Activated T-cell treated with anti-CD3 and anti-CD28 coated beads, Interleukin-2, amount 50 U/mL, for 72 hours (primary cell): ENCODE measurements around the gene ERC2. TPM values are rescaled to one million over a fixed set of nuclear protein-coding genes. Genes with fewer than 3 reads are reported as not detected.
A peak's percentile ranks its signal among the peaks of the same experiment; 100 is the strongest.
"Not testable (repeated sequence)": the region's sequence is repeated elsewhere in the genome, so short reads cannot be mapped to it uniquely, and the experiment has no call there.

Source experiments
- ATAC-seq, 2 donors: fragments of 150-1000 bp; cut with Tn5 transposase; replicated peaks in 1 of 2; 2 replicates each; pipeline ENCODE4 v1.10.0; 2021; ENCODE audit warnings: moderate library complexity in 2 of 2, mild to moderate bottlenecking in 1 of 2
- DNase-seq, 2 donors: peaks; one replicate each; pipeline ENCODE4 v3.0.0; 2021 to 2022; ENCODE audit warnings: mixed read lengths in 1 of 2
- H3K27ac Mint-ChIP-seq: one replicate; pipeline ENCODE4 v1.8.0; 2022; ENCODE audit warnings: mild to moderate bottlenecking, moderate library complexity, mixed read lengths
- H3K27me3 Mint-ChIP-seq: one replicate; pipeline ENCODE4 v1.8.0; 2022; ENCODE audit warnings: low read depth, mixed read lengths
- H3K36me3 Mint-ChIP-seq, 2 donors: one replicate each; pipeline ENCODE4 v1.8.0; 2022; ENCODE audit warnings: mixed read lengths in 2 of 2, mild to moderate bottlenecking in 1 of 2; ENCODE audit not compliant: insufficient read depth in 2 of 2
- H3K4me1 Mint-ChIP-seq: one replicate; pipeline ENCODE4 v1.8.0; 2022; ENCODE audit warnings: low read depth, mixed read lengths
- H3K4me3 Mint-ChIP-seq, 2 donors: one replicate each; pipeline ENCODE4 v1.8.0; 2022; ENCODE audit warnings: mild to moderate bottlenecking in 2 of 2, mixed read lengths in 2 of 2, moderate library complexity in 2 of 2
- H3K9me3 Mint-ChIP-seq, 2 donors: one replicate each; pipeline ENCODE4 v1.8.0; 2022; ENCODE audit warnings: mixed read lengths in 2 of 2
- total RNA-seq, 2 donors: library from RNA; stranded (reverse); gene quantifications; one replicate each; pipeline ENCODE4 v1.2.3, GENCODE V29; 2022

ERC2 gene
- total RNA-seq, 2 donors from 2014 or later: 0.19 to 0.35 TPM

DNA sequence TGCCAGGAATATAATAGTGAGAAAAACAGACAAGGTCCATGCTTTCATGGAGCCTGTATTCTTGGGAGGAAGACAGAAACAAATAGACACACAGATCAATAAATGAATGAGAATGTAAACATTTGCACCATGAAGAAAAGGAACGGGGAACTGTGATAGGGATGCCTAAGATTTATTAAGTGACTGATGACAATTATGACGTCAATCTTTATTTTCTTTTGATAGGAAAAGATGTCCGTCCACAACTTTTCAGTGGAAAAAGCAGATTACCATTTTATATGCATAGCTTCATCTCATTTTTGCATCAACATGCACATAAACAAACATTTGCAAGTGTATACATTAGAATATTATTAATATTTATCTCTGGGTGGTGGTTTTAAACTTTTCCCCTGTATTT lies 953.3 kb downstream of the ERC2 start:
- no peaks in the 10 kb centered on the region for H3K9me3 Mint-ChIP-seq
- no peaks in the 10 kb centered on the region for H3K36me3 Mint-ChIP-seq
- no peak overlapping the region for H3K27ac Mint-ChIP-seq
- H3K4me1 Mint-ChIP-seq: no peaks in the 10 kb centered on the region
- DNase-seq (no peak), ATAC-seq (no peak)
- H3K4me3 Mint-ChIP-seq: no peak overlapping the region
- no peaks in the 10 kb centered on the region for H3K27me3 Mint-ChIP-seq

DNA sequence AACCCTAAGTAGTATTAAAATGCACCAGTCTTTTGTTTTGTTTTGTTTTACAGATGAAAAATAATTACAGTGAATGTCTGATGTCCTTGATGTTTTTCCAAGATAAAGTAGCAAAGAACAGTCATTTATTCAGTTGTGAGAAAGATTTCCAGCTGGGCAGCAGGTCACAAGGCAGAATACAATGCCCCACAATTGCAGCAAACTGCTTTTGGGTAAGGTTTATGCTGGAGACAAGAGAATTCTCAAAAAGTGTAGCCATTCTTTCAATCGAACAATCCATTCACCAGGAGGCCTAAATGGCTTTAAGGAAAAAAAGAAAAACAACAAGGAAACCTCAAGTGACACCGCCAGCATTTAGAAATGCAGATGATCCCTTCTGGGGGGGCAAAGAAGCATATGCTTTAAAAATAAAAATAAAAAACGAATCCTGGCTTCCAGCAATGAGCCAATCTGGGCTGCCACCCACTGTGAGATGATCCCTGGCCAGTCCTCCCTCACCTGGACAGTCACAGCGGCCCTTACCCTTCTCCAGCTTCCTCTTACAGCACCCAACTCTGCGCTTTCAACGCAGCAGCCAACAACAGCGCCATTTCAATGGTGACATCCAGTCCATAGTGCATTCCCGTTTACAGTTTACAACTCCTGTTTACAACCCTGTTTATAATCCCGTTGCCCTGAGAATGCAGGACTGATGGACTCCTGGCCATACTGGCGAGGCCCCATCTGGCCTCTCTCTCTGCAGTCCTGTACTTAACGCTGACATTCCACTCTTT lies 955.5 kb downstream of the ERC2 start:
- Mint-ChIP-seq H3K27me3 (no peaks in the 10 kb centered on the region), H3K27ac (no peak overlapping the region), H3K4me1 (no peaks in the 10 kb centered on the region), H3K36me3 (no peaks in the 10 kb centered on the region), H3K4me3 (no peak overlapping the region), H3K9me3 (no peaks in the 10 kb centered on the region)
- DNase-seq (no peak), ATAC-seq (no peak)

DNA sequence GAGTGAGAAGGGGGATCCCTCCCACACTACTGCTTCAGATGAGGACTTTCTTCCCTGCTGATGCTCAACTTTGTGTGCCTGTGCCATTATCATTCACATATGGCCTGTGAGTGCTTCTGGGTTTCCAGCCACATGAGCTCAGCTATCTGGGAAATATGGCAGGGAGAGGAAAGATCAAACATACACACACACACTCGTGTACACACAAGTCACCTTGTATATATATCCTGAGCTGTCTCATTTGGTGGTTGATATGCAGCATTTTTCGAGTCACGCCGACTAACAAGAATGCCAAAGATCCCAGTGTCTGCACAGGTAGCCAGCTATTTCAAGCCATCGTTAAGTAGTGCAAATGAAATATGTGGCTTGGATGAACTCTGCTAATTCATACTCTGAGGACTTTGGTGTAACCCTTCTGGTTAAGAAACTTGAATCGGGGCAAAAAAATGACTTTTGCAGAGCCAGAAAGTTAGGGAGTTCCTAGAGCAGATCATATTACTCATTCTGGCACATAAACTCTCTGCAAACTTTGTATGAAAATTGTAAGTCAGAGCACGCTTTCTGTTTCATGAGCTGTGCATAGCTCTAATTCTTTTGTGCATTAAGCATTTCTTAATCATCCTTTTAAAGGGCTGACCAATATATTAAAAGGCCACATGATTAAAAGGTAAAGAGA lies 956.2 kb downstream of the ERC2 start:
- Mint-ChIP-seq H3K27ac (no peak overlapping the region), H3K9me3 (peaks cover 0 to 2% of the 10 kb centered on the region in 2 donors), H3K27me3 (no peaks in the 10 kb centered on the region), H3K4me1 (no peaks in the 10 kb centered on the region), H3K36me3 (no peaks in the 10 kb centered on the region), H3K4me3 (no peak overlapping the region)
- ATAC-seq: no peak
- DNase-seq: no peak

DNA sequence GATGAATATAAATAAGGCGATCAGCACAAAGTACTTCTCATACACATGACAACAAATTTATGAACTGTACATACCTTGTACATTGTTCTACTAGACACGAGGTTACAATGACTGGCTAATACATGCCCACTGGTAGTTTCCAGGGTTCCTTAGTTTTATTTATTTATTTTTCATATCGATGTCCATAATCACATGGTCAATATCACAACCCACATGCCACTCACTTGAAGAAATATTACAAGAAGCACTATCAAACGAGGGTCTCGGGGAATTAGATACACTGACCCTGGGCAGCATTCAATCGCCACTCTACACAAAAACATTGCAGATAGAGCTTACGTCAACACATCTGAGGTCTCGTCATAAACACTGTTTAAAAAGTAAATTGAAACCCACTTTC lies 959.9 kb downstream of the ERC2 start:
- H3K27ac Mint-ChIP-seq: no peak overlapping the region
- ATAC-seq (no peak), DNase-seq (no peak)
- H3K36me3 Mint-ChIP-seq: no peaks in the 10 kb centered on the region
- H3K4me1 Mint-ChIP-seq: no peaks in the 10 kb centered on the region
- H3K27me3 Mint-ChIP-seq: no peaks in the 10 kb centered on the region
- peaks cover 0 to 2% of the 10 kb centered on the region in 2 donors for H3K9me3 Mint-ChIP-seq
- H3K4me3 Mint-ChIP-seq: no peak overlapping the region

DNA sequence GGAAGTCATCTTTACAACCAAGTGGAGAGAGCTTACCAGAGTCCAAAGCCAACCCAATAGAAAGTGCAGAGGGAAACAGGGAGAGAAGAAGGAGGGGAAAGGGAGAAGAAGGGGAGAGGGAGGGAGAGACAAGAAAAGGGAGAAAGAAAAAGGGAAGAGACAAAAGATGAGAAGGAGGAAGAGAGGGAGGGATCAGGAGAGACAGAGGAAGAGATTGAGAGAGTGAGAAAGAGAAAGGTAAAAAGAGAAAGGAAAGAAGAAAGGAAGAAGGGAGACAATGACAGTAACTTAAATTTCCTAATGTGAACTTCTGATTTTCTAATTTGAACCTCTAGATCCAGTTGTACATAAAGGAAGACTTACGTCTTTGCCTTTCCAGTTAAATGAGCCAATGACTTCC lies 960.5 kb downstream of the ERC2 start:
- peak overlapping the region; percentile 31 for H3K27ac Mint-ChIP-seq
- H3K4me3 Mint-ChIP-seq: no peak overlapping the region
- no peak for ATAC-seq
- H3K4me1 Mint-ChIP-seq: no peaks in the 10 kb centered on the region
- no peak for DNase-seq
- no peaks in the 10 kb centered on the region for H3K27me3 Mint-ChIP-seq
- peaks cover 0 to 2% of the 10 kb centered on the region in 2 donors for H3K9me3 Mint-ChIP-seq
- no peaks in the 10 kb centered on the region for H3K36me3 Mint-ChIP-seq

DNA sequence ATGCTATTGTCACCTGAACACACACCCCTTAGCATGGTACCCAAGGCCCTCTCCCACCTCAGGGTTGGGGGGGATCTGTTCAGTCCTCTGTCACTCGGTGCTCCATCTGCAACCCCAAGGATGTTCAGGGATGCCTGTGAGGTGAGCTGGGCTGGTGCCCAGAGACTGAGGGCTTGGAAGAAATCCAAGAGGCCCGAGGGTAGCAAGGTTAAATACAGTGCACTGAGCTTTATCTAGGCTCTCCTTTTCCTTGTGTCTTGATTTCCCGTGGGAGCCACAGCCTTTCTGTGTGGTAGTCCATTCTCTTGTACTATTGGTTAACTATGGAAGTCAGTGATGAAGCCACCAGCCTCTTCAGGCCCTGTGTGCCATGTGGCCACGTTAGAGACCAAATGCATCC lies 962.5 kb downstream of the ERC2 start:
- Mint-ChIP-seq H3K4me1 (no peaks in the 10 kb centered on the region), H3K27me3 (no peaks in the 10 kb centered on the region), H3K4me3 (no peak overlapping the region), H3K36me3 (no peaks in the 10 kb centered on the region), H3K27ac (no peak overlapping the region), H3K9me3 (peaks cover 0 to 2% of the 10 kb centered on the region in 2 donors)
- ATAC-seq (no peak), DNase-seq (no peak)

DNA sequence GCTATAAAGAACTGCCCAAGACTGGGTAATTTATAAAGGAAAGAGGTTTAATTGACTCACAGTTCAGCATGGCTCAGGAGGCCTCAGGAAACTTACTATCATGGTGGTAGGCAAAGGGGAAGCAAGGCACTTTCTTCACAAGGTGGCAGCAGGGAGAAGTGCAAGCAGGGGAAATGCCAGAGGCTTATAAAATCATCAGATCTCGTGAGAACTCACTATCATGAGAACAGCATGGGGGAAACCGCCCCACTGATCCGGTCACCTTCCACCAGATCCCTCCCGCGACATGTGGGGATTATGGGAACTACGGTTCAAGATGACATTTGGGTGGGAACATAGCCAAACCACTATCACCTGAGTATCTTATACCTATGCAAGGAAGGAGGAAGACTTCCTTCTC lies 963.2 kb downstream of the ERC2 start:
- H3K36me3 Mint-ChIP-seq: not testable (repeated sequence)

DNA sequence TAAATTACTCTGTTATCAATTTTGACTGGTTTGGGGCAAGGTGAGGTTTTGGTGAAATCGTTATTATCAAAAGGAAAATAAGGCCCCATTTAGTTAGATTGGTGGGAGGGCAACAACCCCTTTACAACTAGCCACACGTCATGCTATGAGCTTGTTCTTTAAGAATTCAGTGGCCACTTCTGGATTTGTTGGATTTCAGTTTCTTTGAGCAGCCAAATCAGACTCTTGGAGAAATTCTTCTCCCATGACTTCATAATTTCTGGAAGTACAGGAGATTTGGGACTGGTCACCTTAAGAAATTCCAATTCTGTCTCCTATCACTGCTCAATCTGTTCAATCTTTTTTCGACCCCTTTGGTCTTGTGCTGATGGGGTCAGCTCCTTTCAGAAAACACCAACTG lies 966.4 kb downstream of the ERC2 start:
- no peaks in the 10 kb centered on the region for H3K4me1 Mint-ChIP-seq
- no peak overlapping the region for H3K4me3 Mint-ChIP-seq
- H3K36me3 Mint-ChIP-seq: no peaks in the 10 kb centered on the region
- H3K27me3 Mint-ChIP-seq: no peaks in the 10 kb centered on the region
- no peak overlapping the region for H3K27ac Mint-ChIP-seq
- no peaks in the 10 kb centered on the region for H3K9me3 Mint-ChIP-seq
- DNase-seq: no peak
- no peak for ATAC-seq

More for the DNA sequence above, 963.2 kb downstream of the ERC2 start:
- not testable (repeated sequence) for ATAC-seq, H3K27ac Mint-ChIP-seq, H3K27me3 Mint-ChIP-seq, H3K4me1 Mint-ChIP-seq, DNase-seq, H3K9me3 Mint-ChIP-seq, H3K4me3 Mint-ChIP-seq

DNA sequence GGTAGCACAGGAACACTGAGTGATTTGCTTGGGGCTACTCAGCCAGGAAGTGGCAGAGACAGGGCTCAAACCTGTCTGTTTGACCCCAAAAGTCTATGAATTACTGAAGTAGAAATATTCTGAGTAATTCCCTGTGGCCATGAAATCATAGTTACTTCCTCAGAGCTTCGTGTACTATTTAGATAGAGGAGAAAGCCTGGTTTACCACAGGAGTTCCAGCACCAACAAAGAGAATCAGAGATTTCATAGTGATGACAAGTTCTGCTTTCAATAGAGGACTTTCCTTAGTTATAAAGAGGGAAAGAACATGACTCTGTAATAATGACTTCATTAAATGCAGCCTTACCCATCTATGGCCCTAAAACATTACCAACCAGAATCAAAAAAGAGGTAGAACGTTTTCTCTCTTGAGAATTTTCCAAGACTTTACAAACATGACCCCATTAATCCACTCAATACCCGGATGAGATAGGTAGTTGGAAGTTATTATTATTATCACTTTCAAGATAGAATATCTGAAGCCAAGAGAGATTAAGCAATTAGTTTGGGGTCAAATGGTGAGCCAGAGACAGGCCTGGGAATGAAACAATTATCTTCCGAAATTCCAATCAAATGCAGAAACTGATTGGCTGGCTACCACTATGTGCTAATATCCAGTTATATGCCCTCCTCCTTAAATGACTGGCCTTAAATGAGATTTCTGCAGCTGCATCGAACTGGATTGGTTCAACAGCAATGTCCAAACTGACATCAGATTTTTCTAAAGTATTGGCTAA lies 967.5 kb downstream of the ERC2 start:
- Mint-ChIP-seq H3K36me3 (no peaks in the 10 kb centered on the region), H3K9me3 (no peaks in the 10 kb centered on the region), H3K27me3 (peaks cover 9% of the 10 kb centered on the region), H3K27ac (no peak overlapping the region), H3K4me3 (no peak overlapping the region), H3K4me1 (no peaks in the 10 kb centered on the region)
- no peak for DNase-seq
- ATAC-seq: no peak

DNA sequence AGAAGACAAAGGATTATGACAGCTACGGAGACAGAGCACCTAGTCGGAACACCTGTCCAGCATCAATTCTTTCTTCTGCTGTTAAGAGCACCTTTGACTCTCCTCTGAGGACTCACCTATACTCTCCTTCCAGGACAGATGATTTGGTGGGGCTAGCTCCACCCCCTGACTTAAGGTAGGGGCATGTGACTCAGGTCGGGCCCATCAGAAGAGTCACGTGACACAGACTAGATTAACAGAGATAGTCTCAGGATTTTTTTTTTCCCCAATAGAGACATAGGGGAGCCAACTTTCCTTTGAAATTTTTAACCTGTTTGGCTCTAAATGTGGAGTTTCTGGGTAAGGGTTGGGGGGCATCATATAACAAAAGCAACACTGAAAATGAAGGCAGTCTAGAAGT lies 969.7 kb downstream of the ERC2 start:
- no peak overlapping the region for H3K27ac Mint-ChIP-seq
- DNase-seq (no peak), ATAC-seq (no peak)
- no peak overlapping the region for H3K4me3 Mint-ChIP-seq
- H3K27me3 Mint-ChIP-seq: peaks cover 9% of the 10 kb centered on the region
- H3K4me1 Mint-ChIP-seq: no peaks in the 10 kb centered on the region
- no peaks in the 10 kb centered on the region for H3K36me3 Mint-ChIP-seq
- H3K9me3 Mint-ChIP-seq: no peaks in the 10 kb centered on the region

DNA sequence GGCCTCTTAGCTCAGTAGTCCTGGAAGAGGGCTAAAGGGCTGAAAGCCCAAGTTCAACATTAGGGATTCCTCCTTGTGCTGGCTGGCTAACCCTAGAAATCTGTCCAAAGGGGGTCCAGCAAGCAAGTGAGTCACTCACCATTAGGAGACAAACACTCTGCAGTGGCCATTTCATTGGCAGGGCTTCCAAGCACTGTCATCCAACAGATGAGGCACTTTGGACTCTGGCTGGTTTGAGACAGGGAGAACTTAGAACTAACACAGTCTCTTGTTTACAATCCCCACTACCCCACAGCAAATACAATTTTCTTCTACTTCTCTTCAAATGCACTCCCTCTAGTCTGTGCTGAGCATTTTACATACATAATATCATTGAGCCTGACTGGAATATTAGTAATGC lies 971.0 kb downstream of the ERC2 start:
- ATAC-seq (no peak), DNase-seq (no peak)
- Mint-ChIP-seq H3K9me3 (no peaks in the 10 kb centered on the region), H3K4me3 (no peak overlapping the region), H3K4me1 (no peaks in the 10 kb centered on the region), H3K27ac (no peak overlapping the region), H3K27me3 (peaks cover 13% of the 10 kb centered on the region), H3K36me3 (no peaks in the 10 kb centered on the region)

DNA sequence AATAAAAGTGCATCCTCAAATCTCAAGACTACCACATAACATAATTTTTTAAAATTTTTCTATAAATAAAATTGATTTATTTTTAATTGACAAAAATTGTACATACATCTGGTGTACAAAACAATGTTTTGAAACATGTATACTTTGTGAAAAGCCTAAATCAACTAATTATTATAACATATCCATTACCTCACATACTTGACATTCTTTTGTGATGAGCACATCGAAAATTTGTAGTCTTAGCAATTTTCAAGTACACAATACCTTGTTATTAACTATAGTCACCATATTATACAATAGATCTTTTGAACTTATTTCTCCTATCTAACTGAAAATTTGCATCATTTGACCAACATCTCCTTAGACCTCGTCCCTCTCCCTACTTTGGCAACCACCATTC lies 973.3 kb downstream of the ERC2 start:
- Mint-ChIP-seq H3K36me3 (no peaks in the 10 kb centered on the region), H3K27me3 (peaks cover 34% of the 10 kb centered on the region), H3K4me3 (no peak overlapping the region), H3K27ac (no peak overlapping the region), H3K4me1 (no peaks in the 10 kb centered on the region), H3K9me3 (no peaks in the 10 kb centered on the region)
- no peak for DNase-seq
- no peak for ATAC-seq

DNA sequence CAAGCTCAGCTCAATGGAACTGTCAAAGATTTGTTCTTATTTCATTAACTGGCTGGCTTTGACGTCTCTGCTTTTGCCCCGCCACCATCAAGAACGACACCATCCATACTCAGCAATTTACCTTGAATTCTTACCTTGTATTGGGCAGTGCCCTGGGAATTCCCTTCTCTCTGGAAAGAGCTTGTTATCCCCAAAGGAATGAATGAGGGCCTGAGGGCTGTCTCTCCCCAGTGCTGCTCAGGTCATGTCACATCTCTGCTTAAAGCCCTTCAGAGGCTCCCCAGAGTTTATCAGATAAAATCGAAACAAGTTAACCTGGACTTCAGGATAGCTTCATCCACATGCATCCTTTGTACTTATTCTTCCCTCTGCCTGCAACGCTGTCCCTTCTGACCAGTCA lies 975.3 kb downstream of the ERC2 start:
- H3K4me3 Mint-ChIP-seq: no peak overlapping the region
- no peak for ATAC-seq
- H3K27me3 Mint-ChIP-seq: peaks cover 49% of the 10 kb centered on the region
- H3K36me3 Mint-ChIP-seq: no peaks in the 10 kb centered on the region
- no peaks in the 10 kb centered on the region for H3K9me3 Mint-ChIP-seq
- no peak for DNase-seq
- H3K4me1 Mint-ChIP-seq: peaks cover 6% of the 10 kb centered on the region
- no peak overlapping the region for H3K27ac Mint-ChIP-seq
